Measurements from ENCODE around the gene CENPW. TPM values are rescaled to one million over a fixed set of nuclear protein-coding genes. Genes with fewer than 3 reads are reported as not detected.

The CENPW gene
- total RNA-seq, 1 donor from 2014 or later = 12.1 TPM

DNA sequence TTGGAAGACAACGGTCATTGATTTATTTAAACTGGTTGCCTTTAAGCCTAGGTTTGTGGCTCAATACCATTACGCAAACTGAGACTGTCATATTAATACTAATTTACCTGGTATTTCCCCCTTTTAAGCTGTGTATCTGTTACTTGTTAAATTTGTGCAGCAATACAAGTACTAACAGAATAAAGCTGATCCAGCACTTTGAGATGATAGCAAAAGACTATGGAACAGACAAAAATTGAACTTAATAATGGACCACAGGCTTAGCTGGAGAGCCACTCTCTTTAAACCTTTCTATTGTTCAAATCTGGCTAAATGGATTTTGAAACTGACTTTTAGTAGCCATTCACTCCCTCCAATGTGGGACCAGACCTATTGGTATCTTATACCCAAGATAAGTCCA lies 6.2 kb upstream of the CENPW start:
- H3K36me3 Mint-ChIP-seq (ENCODE audit: low read depth) = no peaks in the 10 kb centered on the region
- DNase-seq (ENCODE audit: low spot score) = no peak
- no peak overlapping the region for H3K27ac Mint-ChIP-seq (ENCODE audit: unreplicated experiment)
- no peaks in the 10 kb centered on the region for H3K9me3 Mint-ChIP-seq (ENCODE audit: low read depth)
- TF ChIP-seq, protein P1, sequence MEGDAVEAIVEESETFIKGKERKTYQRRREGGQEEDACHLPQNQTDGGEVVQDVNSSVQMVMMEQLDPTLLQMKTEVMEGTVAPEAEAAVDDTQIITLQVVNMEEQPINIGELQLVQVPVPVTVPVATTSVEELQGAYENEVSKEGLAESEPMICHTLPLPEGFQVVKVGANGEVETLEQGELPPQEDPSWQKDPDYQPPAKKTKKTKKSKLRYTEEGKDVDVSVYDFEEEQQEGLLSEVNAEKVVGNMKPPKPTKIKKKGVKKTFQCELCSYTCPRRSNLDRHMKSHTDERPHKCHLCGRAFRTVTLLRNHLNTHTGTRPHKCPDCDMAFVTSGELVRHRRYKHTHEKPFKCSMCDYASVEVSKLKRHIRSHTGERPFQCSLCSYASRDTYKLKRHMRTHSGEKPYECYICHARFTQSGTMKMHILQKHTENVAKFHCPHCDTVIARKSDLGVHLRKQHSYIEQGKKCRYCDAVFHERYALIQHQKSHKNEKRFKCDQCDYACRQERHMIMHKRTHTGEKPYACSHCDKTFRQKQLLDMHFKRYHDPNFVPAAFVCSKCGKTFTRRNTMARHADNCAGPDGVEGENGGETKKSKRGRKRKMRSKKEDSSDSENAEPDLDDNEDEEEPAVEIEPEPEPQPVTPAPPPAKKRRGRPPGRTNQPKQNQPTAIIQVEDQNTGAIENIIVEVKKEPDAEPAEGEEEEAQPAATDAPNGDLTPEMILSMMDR (IDR thresholded peaks at IDR 0.05) = no peak
- H3K27me3 Mint-ChIP-seq (ENCODE audit: low read depth) = peaks cover 2% of the 10 kb centered on the region
- no peaks in the 10 kb centered on the region for H3K4me1 Mint-ChIP-seq (ENCODE audit: low read depth)
- H3K4me3 Mint-ChIP-seq (ENCODE audit: unreplicated experiment) = no peak overlapping the region

DNA sequence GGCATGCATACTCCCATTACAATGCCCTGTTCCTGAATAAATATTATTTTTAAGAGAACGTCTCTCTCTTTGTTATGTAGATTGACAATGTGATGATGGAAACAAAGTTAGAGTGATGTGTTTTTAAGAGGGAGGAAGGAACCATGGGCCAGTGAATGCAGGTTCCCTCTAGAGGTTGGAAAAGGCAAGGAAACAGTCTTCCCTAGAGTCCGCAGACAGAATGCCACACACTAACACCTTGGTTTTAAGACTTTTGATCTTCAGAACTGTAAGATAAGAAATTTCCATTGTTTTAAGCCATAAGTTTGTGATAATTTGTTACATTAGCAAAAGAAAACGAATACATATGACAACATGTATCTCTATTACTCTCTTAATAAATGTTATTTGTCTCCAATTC lies 4.7 kb upstream of the CENPW start:
- Mint-ChIP-seq H3K4me3 (ENCODE audit: unreplicated experiment) (no peak overlapping the region), H3K27me3 (ENCODE audit: low read depth) (peaks cover 2% of the 10 kb centered on the region), H3K36me3 (ENCODE audit: low read depth) (no peaks in the 10 kb centered on the region), H3K27ac (ENCODE audit: unreplicated experiment) (no peak overlapping the region), H3K9me3 (ENCODE audit: low read depth) (no peaks in the 10 kb centered on the region), H3K4me1 (ENCODE audit: low read depth) (no peaks in the 10 kb centered on the region)
- DNase-seq (ENCODE audit: low spot score) = no peak
- TF ChIP-seq, protein P1 (IDR thresholded peaks at IDR 0.05) = peak; percentile 24

DNA sequence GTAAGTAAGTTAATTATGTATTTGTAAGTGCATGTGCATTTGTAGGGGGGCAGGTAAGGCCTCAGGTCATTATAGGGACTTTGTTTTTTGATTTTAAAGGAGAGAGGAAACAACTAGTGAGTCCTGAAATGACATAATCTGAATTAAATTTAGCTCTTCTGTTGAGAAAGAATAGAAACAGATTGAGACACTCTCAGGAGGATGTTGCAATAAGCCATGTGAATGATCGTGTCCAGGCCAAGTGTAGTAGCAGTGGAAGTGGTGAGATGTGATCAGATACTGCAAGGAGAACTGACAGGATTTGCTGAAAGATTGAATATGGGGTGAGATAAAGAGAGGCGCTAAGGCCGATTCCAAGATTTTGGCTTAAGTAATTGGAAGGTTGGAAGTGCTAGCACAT lies 2.6 kb upstream of the CENPW start:
- Mint-ChIP-seq H3K27ac (ENCODE audit: unreplicated experiment) (no peak overlapping the region), H3K9me3 (ENCODE audit: low read depth) (no peaks in the 10 kb centered on the region), H3K27me3 (ENCODE audit: low read depth) (peaks cover 2% of the 10 kb centered on the region), H3K4me1 (ENCODE audit: low read depth) (peaks cover 15% of the 10 kb centered on the region), H3K4me3 (ENCODE audit: unreplicated experiment) (no peak overlapping the region), H3K36me3 (ENCODE audit: low read depth) (no peaks in the 10 kb centered on the region)
- no peak for DNase-seq (ENCODE audit: low spot score)
- TF ChIP-seq, protein P1 (IDR thresholded peaks at IDR 0.05) = no peak

DNA sequence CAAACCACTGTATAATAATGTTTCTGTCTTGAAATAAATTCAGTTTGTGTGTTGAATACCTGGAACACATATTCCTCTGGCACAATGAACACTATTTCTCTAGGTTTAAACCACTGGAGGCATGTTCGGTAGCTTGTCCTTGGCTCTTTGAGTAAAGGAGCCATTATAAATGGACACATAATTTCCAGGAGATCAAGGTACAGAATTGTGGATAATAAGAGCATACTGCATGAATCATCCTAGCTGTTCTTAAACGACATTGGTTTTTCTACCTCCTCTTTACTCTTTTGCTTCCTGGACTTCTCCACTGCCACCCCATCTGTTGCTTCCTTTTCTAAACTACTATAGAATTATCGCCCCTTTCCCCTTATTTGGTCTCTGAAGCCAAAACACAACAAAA lies 1.2 kb downstream of the CENPW start:
- no peaks in the 10 kb centered on the region for H3K27me3 Mint-ChIP-seq (ENCODE audit: low read depth)
- H3K4me3 Mint-ChIP-seq (ENCODE audit: unreplicated experiment) = no peak overlapping the region
- H3K4me1 Mint-ChIP-seq (ENCODE audit: low read depth) = peaks cover 21% of the 10 kb centered on the region
- no peak overlapping the region for H3K27ac Mint-ChIP-seq (ENCODE audit: unreplicated experiment)
- DNase-seq (ENCODE audit: low spot score) = no peak
- TF ChIP-seq, protein P1 (IDR thresholded peaks at IDR 0.05) = no peak
- no peaks in the 10 kb centered on the region for H3K36me3 Mint-ChIP-seq (ENCODE audit: low read depth)
- no peaks in the 10 kb centered on the region for H3K9me3 Mint-ChIP-seq (ENCODE audit: low read depth)

DNA sequence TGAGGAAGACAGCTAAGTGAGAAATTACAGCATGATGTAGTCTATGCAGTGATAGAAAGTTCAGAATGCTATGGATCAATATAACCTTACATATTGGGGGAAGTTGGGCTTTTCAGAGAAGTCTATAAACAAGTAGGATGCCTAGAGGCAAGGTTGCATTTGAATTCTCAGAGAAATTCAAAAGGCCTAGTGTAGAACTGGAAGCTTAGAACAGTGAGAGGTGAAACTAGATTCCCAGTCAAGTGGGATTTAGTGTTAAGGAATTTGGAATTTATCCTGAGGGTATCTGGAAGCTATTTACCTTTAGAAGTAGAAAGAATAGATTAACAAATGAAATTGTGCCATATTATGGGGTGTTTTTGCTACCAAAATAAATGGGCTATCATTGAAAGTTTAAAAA lies 4.3 kb downstream of the CENPW start:
- Mint-ChIP-seq H3K9me3 (ENCODE audit: low read depth) (no peaks in the 10 kb centered on the region), H3K27ac (ENCODE audit: unreplicated experiment) (no peak overlapping the region), H3K4me1 (ENCODE audit: low read depth) (peaks cover 21% of the 10 kb centered on the region), H3K27me3 (ENCODE audit: low read depth) (no peaks in the 10 kb centered on the region), H3K36me3 (ENCODE audit: low read depth) (no peaks in the 10 kb centered on the region), H3K4me3 (ENCODE audit: unreplicated experiment) (no peak overlapping the region)
- TF ChIP-seq, protein P1 (IDR thresholded peaks at IDR 0.05) = no peak
- DNase-seq (ENCODE audit: low spot score) = no peak

Measured in chondrocyte (in vitro differentiated cells).